Breast epithelium (tissue), 4 donors: ENCODE data around the gene TRANK1. TPM values are rescaled to one million over a fixed set of nuclear protein-coding genes. Genes with fewer than 3 reads are reported as not detected.
"Not testable (repeated sequence)": the region's sequence is repeated elsewhere in the genome, so short reads cannot be mapped to it uniquely, and the experiment has no call there.

Experiments used
- DNase-seq, 2 donors: peaks; one replicate each; pipeline ENCODE4 v3.0.0-alpha.2; 2019; ENCODE audit warnings: low spot score in 2 of 2
- H3K27ac ChIP-seq, 2 donors: fragments of 200-600 bp; sonication (generic) in 1 of 2; one replicate each; pipeline ENCODE4 v1.5.1; 2016 to 2019; ENCODE audit warnings: mild to moderate bottlenecking in 1 of 2
- H3K27me3 ChIP-seq, 2 donors: fragments of 200-600 bp; sonication (generic) in 1 of 2; one replicate each; pipeline versions ENCODE4 v1.5.1 to v1.6.0; 2017 to 2019; ENCODE audit warnings: control low read depth in 1 of 2, mild to moderate bottlenecking in 1 of 2
- H3K36me3 ChIP-seq: fragments of 200-600 bp; one replicate; pipeline ENCODE4 v1.5.1; 2019
- H3K4me1 ChIP-seq, 2 donors: fragments of 200-600 bp; sonication (generic); one replicate each; pipeline ENCODE4 v1.5.1; 2016 to 2019; ENCODE audit warnings: control low read depth in 1 of 2
- H3K4me3 ChIP-seq, 3 donors: fragments of 200-600 bp; sonication (generic); 1 replicate in 2 of 3; 2 replicates in 1 of 3; pipeline ENCODE4 v1.5.1; 2016 to 2019; ENCODE audit warnings: mild to moderate bottlenecking in 3 of 3, moderate library complexity in 2 of 3
- H3K9me3 ChIP-seq, 2 donors: fragments of 200-600 bp; sonication (generic) in 1 of 2; one replicate each; pipeline ENCODE4 v1.5.1; 2016 to 2019; ENCODE audit warnings: control low read depth in 1 of 2
- CTCF ChIP-seq, 3 donors: fragments of 450-650 bp; IDR thresholded peaks; one replicate each; pipeline ENCODE4 v1.5.1; 2016 to 2017; ENCODE audit warnings: antibody characterized with exemption in 3 of 3, mild to moderate bottlenecking in 3 of 3, moderate library complexity in 3 of 3
- POLR2A ChIP-seq: fragments of 450-650 bp; IDR thresholded peaks from one replicate; pipeline ENCODE4 v1.6.1; 2016; ENCODE audit warnings: antibody characterized with exemption, mild to moderate bottlenecking, moderate library complexity
- POLR2AphosphoS5 ChIP-seq, 3 donors: sonication (generic); formaldehyde crosslinking; IDR thresholded peaks; one replicate each; pipeline ENCODE4 v1.6.1; 2017; ENCODE audit warnings: antibody characterized with exemption in 3 of 3
- intact Hi-C: fragments of 100-400 bp; cut with DNase I; formaldehyde crosslinking; loops from one replicate; pipeline ENCODE4 v1.15.1; 2023; ENCODE audit warnings: low total_unique reads
- total RNA-seq, 3 donors: library from RNA; depleted of rRNA; stranded (reverse); fragments of >200 nt; gene quantifications; one replicate each; pipeline ENCODE4 v1.1.0, GENCODE V29; 2016

The TRANK1 gene
- total RNA-seq, 3 donors from 2014 or later = 13.6 to 16.6 (median 13.8) TPM

GRCh38 chr3:36907911-36908646, 36.8 kb downstream of the TRANK1 start:
- no peaks in the 10 kb centered on the region for H3K36me3 ChIP-seq

GRCh38 chr3:36906504-36907149, 38.2 kb downstream of the TRANK1 start:
- TF ChIP-seq POLR2AphosphoS5 (IDR thresholded peaks at IDR 0.05) = no peak
- no peak for TF ChIP-seq CTCF (IDR thresholded peaks at IDR 0.05)
- no peak for TF ChIP-seq POLR2A
- Histone ChIP-seq H3K4me1 (no peaks in the 10 kb centered on the region), H3K36me3 (no peaks in the 10 kb centered on the region), H3K27ac (no peak overlapping the region), H3K27me3 (no peaks in the 10 kb centered on the region), H3K9me3 (no peaks in the 10 kb centered on the region), H3K4me3 (no peak overlapping the region)
- no peak for DNase-seq
- intact Hi-C loops = no loop called here

More at GRCh38 chr3:36907911-36908646, 36.8 kb downstream of the TRANK1 start:
- peak in 1 of 2 donors; percentile 20 for DNase-seq
- H3K9me3 ChIP-seq = no peaks in the 10 kb centered on the region
- no peaks in the 10 kb centered on the region for H3K4me1 ChIP-seq
- intact Hi-C loops = no loop called here
- peak overlapping the region; percentile 47 to 58 (median 51) for H3K4me3 ChIP-seq
- no peak for TF ChIP-seq CTCF (IDR thresholded peaks at IDR 0.05)
- no peak for TF ChIP-seq POLR2AphosphoS5 (IDR thresholded peaks at IDR 0.05)
- no peak for TF ChIP-seq POLR2A
- peak overlapping the region; percentile 70 to 77 for H3K27ac ChIP-seq
- H3K27me3 ChIP-seq = no peaks in the 10 kb centered on the region

GRCh38 chr3:36905545-36905944, 39.3 kb downstream of the TRANK1 start:
- intact Hi-C loops = no loop called here
- no peaks in the 10 kb centered on the region for H3K27me3 ChIP-seq
- H3K36me3 ChIP-seq = no peaks in the 10 kb centered on the region
- no peaks in the 10 kb centered on the region for H3K4me1 ChIP-seq
- TF ChIP-seq POLR2A (no peak), CTCF (IDR thresholded peaks at IDR 0.05) (no peak), POLR2AphosphoS5 (IDR thresholded peaks at IDR 0.05) (no peak)
- no peaks in the 10 kb centered on the region for H3K9me3 ChIP-seq
- H3K27ac ChIP-seq = no peak overlapping the region
- no peak overlapping the region for H3K4me3 ChIP-seq
- no peak for DNase-seq

GRCh38 chr3:36904641-36905040, 40.2 kb downstream of the TRANK1 start:
- intact Hi-C loops = no loop called here
- Histone ChIP-seq H3K4me3 (no peak overlapping the region), H3K27me3 (no peaks in the 10 kb centered on the region), H3K27ac (no peak overlapping the region), H3K36me3 (no peaks in the 10 kb centered on the region), H3K4me1 (no peaks in the 10 kb centered on the region), H3K9me3 (no peaks in the 10 kb centered on the region)
- no peak for DNase-seq
- TF ChIP-seq POLR2AphosphoS5 (IDR thresholded peaks at IDR 0.05) (no peak), CTCF (IDR thresholded peaks at IDR 0.05) (no peak), POLR2A (no peak)

GRCh38 chr3:36904065-36904464, 40.8 kb downstream of the TRANK1 start:
- H3K27me3 ChIP-seq, DNase-seq, intact Hi-C loops, H3K27ac ChIP-seq, H3K4me3 ChIP-seq, H3K36me3 ChIP-seq, H3K9me3 ChIP-seq, H3K4me1 ChIP-seq: not testable (repeated sequence)
